GM12801 (cell line): ENCODE data around the gene CRABP2.

Experiments used
- CTCF ChIP-seq: IDR thresholded peaks from one replicate; pipeline ENCODE4 v1.5.1; 2011; ENCODE audit warnings: control low read depth; ENCODE audit not compliant: insufficient read length; ENCODE audit errors: extremely low read depth

CRABP2 gene

GRCh38 chr1:156691191-156691590, 14.2 kb downstream of the CRABP2 start:
- no peak for TF ChIP-seq CTCF

GRCh38 chr1:156690675-156691036, 14.7 kb downstream of the CRABP2 start:
- no peak for TF ChIP-seq CTCF

- TF ChIP-seq CTCF: no peak
Measured at GRCh38 chr1:156689953-156690674, 15.3 kb downstream of the CRABP2 start.

- no peak for TF ChIP-seq CTCF
Measured at GRCh38 chr1:156689035-156689952, 16.1 kb downstream of the CRABP2 start.

GRCh38 chr1:156684227-156684782, 21.1 kb downstream of the CRABP2 start:
- no peak for TF ChIP-seq CTCF

- no peak for TF ChIP-seq CTCF
Measured at GRCh38 chr1:156682166-156682890, 23.1 kb downstream of the CRABP2 start.
